IPS DF 4.7 (cell line): ENCODE data around the gene SIRT2.
"Not testable (repeated sequence)": the region's sequence is repeated elsewhere in the genome, so short reads cannot be mapped to it uniquely, and the experiment has no call there.

ENCODE experiments used
- DNase-seq: peaks from one replicate; pipeline ENCODE4 v3.0.0-alpha.2; 2013; ENCODE audit warnings: low spot score; ENCODE audit errors: extremely low read depth

The SIRT2 gene

GRCh38 chr19:38898788-38899446 is 501 bp downstream of the SIRT2 start:
- no peak for DNase-seq

- DNase-seq = no peak
Observed at GRCh38 chr19:38894968-38895367, 4.5 kb downstream of the SIRT2 start.

- no peak for DNase-seq
Observed at GRCh38 chr19:38893341-38893771, 6.1 kb downstream of the SIRT2 start.

GRCh38 chr19:38892841-38893240 is 6.6 kb downstream of the SIRT2 start:
- DNase-seq = no peak

GRCh38 chr19:38891771-38892170 is 7.6 kb downstream of the SIRT2 start:
- DNase-seq = no peak

- no peak for DNase-seq
Observed at GRCh38 chr19:38890686-38891085, 8.7 kb downstream of the SIRT2 start.

GRCh38 chr19:38889803-38890202 is 9.6 kb downstream of the SIRT2 start:
- DNase-seq = no peak

- DNase-seq = no peak
Observed at GRCh38 chr19:38888876-38889275, 10.5 kb downstream of the SIRT2 start.

GRCh38 chr19:38884691-38885090 is 14.7 kb downstream of the SIRT2 start:
- not testable (repeated sequence) for DNase-seq

GRCh38 chr19:38883286-38883685 is 16.1 kb downstream of the SIRT2 start:
- DNase-seq = no peak

GRCh38 chr19:38880882-38881609 is 18.4 kb downstream of the SIRT2 start:
- DNase-seq = no peak

GRCh38 chr19:38880076-38880881 is 19.1 kb downstream of the SIRT2 start:
- DNase-seq = no peak

GRCh38 chr19:38879400-38879751 is 20.0 kb downstream of the SIRT2 start:
- no peak for DNase-seq

GRCh38 chr19:38878575-38879399 is 20.6 kb downstream of the SIRT2 start:
- DNase-seq = no peak

- no peak for DNase-seq
Observed at GRCh38 chr19:38877781-38878574, 21.4 kb downstream of the SIRT2 start, which contains the start of gene RINL. RINL (minus strand) TSS chr19:38878275; CDS start chr19:38876742, 1,533 bp downstream.

- DNase-seq = no peak
Observed at GRCh38 chr19:38875656-38876395, 23.6 kb downstream of the SIRT2 start.

GRCh38 chr19:38873400-38873799 is 26.0 kb downstream of the SIRT2 start:
- not testable (repeated sequence) for DNase-seq

GRCh38 chr19:38870612-38871011 is 28.8 kb downstream of the SIRT2 start:
- no peak for DNase-seq

- no peak for DNase-seq
Observed at GRCh38 chr19:38869836-38870607, 29.4 kb downstream of the SIRT2 start.
